Islet precursor cell (in vitro differentiated cells): ENCODE results near the gene CADM2.
"Not testable (repeated sequence)": the region's sequence is repeated elsewhere in the genome, so short reads cannot be mapped to it uniquely, and the experiment has no call there.

Experiments used
- DNase-seq: peaks from one replicate; pipeline ENCODE4 v3.0.0-alpha.2; 2018

CADM2 gene

GRCh38 chr3:85081191-85081906 lies 122.6 kb downstream of the CADM2 start:
- DNase-seq, result no peak

GRCh38 chr3:85090495-85090894 lies 131.7 kb downstream of the CADM2 start:
- no peak for DNase-seq

- DNase-seq, result no peak
Observed at GRCh38 chr3:85100316-85100715, 141.5 kb downstream of the CADM2 start.

DNA sequence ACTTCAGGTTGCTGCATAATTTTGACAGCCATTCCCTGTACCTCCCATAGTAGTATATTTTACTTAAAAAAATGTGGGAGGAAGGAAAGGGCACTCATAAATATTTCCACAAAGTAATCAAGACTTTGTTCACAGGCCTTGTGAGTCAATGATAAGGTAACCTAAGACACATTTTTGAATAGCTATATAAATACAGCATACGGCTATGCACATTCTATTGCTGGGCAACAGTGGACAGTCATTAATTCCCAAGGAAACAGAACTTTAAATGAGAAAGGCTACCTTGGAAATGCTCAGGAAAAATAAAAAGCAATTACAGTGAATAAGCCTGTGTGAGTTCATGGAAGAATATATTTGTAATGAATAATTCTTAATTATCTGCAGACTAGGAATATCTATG lies 144.0 kb downstream of the CADM2 start:
- no peak for DNase-seq

- no peak for DNase-seq
Observed at GRCh38 chr3:85110393-85110792, 151.6 kb downstream of the CADM2 start.

DNA sequence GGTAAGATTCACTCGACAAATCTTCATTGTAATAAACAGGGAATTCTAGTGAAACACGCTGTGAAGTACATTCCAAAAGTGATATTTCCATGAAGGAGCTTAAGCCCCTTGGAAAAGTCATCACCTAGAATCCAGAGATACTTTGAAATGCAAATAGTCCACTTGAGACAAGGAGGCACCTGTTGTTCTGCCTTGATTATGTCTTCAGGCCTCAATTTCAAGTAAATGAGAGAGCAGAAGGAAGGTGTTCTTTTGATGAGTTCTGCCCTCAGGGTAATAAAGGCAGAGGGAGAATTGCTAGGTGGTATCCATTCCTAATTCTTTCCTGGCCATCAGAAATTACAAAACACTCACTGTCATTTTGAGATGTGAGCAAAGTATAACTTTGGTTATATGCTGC lies 162.1 kb downstream of the CADM2 start:
- no peak for DNase-seq

GRCh38 chr3:85132864-85133263 lies 174.1 kb downstream of the CADM2 start:
- DNase-seq, result not testable (repeated sequence)

GRCh38 chr3:85133691-85134420 lies 175.1 kb downstream of the CADM2 start:
- DNase-seq, result not testable (repeated sequence)

- DNase-seq, result no peak
Observed at GRCh38 chr3:85142626-85143025, 183.8 kb downstream of the CADM2 start.

DNA sequence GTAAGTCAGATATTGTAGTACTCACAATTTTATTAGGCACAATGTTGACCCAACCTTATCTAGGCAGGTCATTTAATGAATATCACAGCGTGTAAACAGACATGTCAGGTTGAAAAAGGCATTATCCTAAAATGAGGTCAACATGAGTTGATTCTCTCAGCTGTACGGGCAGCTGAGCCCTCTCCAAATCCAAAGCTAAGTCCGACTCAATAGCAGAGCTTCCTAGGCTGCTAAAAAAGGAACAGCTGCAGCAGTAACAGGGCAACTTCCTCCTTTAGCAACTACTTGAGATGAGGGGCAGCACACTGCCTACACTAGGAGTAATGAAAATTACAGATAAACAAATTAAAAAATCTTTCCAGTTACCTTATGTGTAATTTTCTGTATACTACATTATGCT lies 189.2 kb downstream of the CADM2 start:
- no peak for DNase-seq

GRCh38 chr3:85151555-85151954 lies 192.8 kb downstream of the CADM2 start:
- no peak for DNase-seq

DNA sequence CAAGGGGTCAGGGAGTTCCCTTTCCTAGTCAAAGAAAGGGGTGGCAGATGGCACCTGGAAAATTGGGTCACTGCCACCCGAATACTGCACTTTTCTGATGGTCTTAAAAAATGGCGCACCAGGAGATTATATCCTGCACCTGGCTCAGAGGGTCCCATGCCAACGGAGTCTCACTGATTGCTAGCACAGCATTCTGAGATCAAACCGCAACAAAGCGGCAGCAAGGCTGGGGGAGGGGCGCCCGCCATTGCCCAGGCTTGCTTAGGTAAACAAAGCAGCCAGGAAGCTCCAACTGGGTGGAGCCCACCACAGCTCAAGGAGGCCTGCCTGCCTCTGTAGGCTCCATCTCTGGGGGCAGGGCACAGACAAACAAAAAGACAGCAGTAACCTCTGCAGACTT lies 194.5 kb downstream of the CADM2 start:
- not testable (repeated sequence) for DNase-seq

DNA sequence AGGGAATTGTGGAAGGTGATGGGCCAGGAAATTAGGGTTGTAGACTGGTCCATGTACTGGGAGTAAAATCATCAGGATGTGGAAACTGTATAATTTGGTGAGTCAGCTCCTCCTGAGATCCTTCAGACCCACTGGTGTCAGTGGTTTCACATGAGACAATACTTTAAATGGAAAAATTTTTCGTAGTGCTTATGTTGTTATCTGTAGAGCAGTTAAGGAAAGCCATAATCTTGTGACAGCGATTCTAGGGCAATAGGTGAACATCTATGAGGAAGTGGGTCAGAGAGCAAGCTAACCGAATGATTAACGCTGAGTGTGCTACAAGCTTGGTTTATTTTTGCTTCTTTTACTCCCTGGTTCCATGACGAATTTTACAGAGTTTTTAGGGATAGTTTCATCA lies 200.6 kb downstream of the CADM2 start:
- DNase-seq, result no peak

- no peak for DNase-seq
Observed at GRCh38 chr3:85161544-85161943, 202.8 kb downstream of the CADM2 start.

DNA sequence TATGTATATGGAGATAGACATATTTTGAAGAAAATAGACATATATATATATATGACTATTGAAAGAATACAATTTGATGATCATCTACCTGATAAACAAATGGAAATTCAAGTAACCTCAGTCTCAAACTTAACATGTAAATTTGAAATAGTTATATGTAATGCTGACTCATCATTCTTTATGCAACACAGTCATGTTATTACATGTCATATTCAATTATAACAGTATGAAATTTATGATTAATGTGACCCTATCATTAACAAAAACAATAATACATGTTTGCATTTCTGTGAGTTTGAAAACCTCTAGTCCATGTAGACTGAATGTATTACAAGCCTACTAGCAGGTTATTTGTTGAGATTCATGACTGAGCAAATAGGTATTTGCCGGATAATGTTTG lies 204.1 kb downstream of the CADM2 start:
- DNase-seq, result no peak

GRCh38 chr3:85164436-85164835 lies 205.6 kb downstream of the CADM2 start:
- no peak for DNase-seq

DNA sequence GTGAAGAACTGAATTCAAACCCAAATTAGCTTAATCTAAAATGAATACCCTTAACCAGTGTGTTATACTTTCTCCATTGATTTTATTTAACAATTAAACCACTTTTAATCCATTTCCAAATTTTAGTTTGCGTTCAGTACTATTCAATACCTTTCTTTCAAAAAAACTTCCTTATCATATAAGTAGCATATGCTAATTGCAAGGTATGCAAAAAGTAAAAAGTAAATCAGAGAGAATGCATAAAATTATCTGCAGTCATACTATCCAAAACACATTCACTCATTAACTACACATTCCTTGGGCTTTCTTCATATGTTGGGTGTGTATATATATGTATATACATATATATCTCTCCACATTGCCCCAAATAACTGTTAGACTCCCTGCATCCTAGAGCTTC lies 208.8 kb downstream of the CADM2 start:
- no peak for DNase-seq

GRCh38 chr3:85170646-85171045 lies 211.9 kb downstream of the CADM2 start:
- no peak for DNase-seq

DNA sequence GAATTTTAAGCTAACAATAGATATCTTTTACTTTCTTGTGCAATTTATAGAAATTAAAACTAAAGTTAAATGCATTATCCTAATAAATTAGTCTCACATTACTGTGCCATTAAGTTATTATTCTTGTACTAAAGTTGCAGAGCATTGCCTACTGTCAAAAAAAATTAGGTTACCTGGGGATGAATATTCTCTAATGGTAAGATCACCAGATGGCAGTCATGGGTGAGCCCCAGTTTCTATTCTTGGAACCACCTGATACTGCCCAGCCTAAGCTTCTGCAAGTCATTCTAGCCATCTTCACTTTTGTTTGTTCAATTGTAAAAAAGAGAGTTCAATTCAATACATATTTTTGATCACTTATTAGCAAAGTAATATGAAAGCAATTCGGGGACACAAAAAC lies 213.2 kb downstream of the CADM2 start:
- no peak for DNase-seq

GRCh38 chr3:85176799-85177198 lies 218.0 kb downstream of the CADM2 start:
- no peak for DNase-seq

DNA sequence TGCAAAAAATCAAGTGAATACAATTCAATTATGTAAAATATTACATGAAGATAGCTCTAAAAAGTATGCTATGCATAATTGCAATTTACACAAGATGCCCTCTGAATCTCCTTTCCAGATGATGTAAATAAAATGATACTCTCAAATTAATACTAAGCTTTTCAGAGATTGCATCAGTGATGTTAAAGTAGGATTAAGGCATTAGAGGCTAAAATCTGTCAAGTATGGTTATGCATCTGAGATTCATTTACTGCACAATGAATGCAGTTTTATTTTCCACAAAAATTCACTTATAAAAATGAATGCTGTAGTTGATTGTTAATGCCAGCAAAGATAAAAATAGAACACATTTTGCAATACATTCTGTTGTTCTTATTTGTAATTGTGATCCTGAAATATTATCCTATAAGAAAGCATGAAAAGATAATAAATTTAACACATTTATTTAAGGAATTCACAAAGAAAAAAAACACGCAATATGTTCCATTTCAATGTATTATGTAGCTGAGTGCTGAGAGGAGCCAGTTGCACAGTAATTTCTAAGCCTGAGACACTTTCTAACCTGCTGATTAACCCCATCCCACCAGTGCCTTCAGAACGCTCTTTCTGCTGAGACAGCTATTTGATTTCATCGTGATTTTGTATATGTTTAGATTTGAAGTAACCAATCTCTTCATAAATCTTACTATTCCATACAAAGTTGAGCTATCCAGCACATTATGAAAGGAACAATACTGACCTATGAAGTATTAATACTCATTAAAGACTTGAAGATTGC lies 224.4 kb downstream of the CADM2 start:
- DNase-seq, result no peak

DNA sequence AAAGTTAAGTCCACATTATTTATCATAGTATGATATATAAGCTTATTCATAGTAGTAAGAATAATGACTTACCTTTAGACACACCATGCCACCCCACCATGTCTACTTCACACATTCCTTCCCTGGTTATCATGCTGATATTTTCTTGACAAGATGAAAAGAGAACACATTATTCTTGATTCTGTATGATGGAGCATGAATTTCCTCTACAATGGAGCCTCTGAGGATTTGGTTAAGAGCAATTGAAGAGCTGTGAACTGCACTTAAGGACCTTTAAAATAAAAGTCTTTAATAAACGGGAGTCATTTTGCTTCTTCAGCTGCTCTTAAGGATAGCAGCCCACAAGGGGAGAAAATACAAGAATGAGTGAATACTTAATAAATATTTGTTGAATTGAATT lies 226.7 kb downstream of the CADM2 start:
- no peak for DNase-seq

DNA sequence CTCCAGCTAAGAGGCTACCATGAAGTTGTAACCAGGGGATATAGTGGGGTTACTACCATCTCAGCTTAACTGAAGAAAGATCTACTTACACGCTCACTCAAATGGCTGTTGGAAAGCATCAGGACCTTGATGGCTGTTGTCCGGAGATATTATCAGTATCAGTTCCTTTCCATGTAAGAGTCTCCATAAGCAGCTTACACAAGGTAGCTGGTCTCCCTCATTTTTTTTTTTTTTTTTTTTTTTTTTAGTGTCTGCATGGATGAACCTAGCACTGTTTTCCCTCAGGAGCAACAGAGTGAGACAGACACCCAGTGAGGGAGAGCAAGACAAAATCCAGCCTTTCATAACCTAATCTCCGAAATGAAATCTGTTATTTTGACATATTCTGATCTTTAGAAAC lies 230.9 kb downstream of the CADM2 start:
- no peak for DNase-seq

GRCh38 chr3:85193565-85193964 lies 234.8 kb downstream of the CADM2 start:
- no peak for DNase-seq
